Kidney (tissue), 14 donors: Measurements from ENCODE around the gene ADAMTS12. TPM values are rescaled to one million over a fixed set of nuclear protein-coding genes. Genes with fewer than 3 reads are reported as not detected.

ENCODE experiments used
- DNase-seq, 5 donors: peaks; one replicate each; pipeline ENCODE4 v3.0.0-alpha.2; 2013 to 2020
- FAIRE-seq: peaks from 2 replicates; lab custom pipeline; 2012; peaks lifted over from hg19 to GRCh38; lab: Jason Lieb, UNC
- H3K27ac ChIP-seq, 2 donors: one replicate each; pipeline ENCODE4 v1.7.0; 2013; ENCODE audit warnings: low read depth in 2 of 2, low read length in 2 of 2, inconsistent platforms in 1 of 2
- H3K27me3 ChIP-seq: one replicate; pipeline ENCODE4 v1.7.1; 2013; ENCODE audit warnings: low read length, inconsistent platforms; ENCODE audit not compliant: control insufficient read depth, insufficient read depth
- H3K36me3 ChIP-seq, 3 donors: one replicate each; pipeline versions ENCODE4 v1.7.0 to v1.7.1; 2013; ENCODE audit warnings: low read length in 3 of 3, control low read depth in 1 of 3, inconsistent platforms in 1 of 3; ENCODE audit not compliant: insufficient read depth in 3 of 3, control insufficient read depth in 2 of 3
- H3K4me1 ChIP-seq, 3 donors: one replicate each; pipeline versions ENCODE4 v1.7.0 to v1.7.1; 2013; ENCODE audit warnings: low read length in 3 of 3, inconsistent platforms in 1 of 3, low read depth in 1 of 3; ENCODE audit not compliant: control insufficient read depth in 2 of 3, insufficient read depth in 2 of 3
- H3K4me3 ChIP-seq, 3 donors: one replicate each; pipeline versions ENCODE4 v1.7.0 to v1.8.1; 2013; ENCODE audit warnings: low read length in 3 of 3, control low read depth in 1 of 3, inconsistent platforms in 1 of 3
- H3K9ac ChIP-seq, 3 donors: one replicate each; pipeline versions ENCODE4 v1.7.0 to v1.7.1; 2013; ENCODE audit warnings: low read length in 3 of 3, control low read depth in 1 of 3, inconsistent platforms in 1 of 3
- H3K9me3 ChIP-seq, 3 donors: one replicate each; pipeline versions ENCODE4 v1.7.0 to v1.7.1; 2013; ENCODE audit warnings: low read length in 3 of 3, control low read depth in 1 of 3, inconsistent platforms in 1 of 3; ENCODE audit not compliant: control insufficient read depth in 2 of 3, insufficient read depth in 1 of 3
- CTCF ChIP-seq: IDR thresholded peaks from 3 replicates; pipeline ENCODE4 v1.5.1; 2012; ENCODE audit warnings: mild to moderate bottlenecking, moderate library complexity, borderline replicate concordance; ENCODE audit not compliant: insufficient read depth; ENCODE audit errors: extremely low read depth
- intact Hi-C: fragments of 100-400 bp; cut with DNase I; formaldehyde crosslinking; loops from one replicate; pipeline ENCODE4 v1.11.1; 2022
- polyA plus RNA-seq: library from polyadenylated mRNA; stranded (reverse); fragments of 350-450 nt; fragmentation: Illumina TruSeq; extraction: RNeasy Lipid Tissue Mini Kit (QIAGEN cat#74804); gene quantifications from one replicate; pipeline ENCODE4 v1.2.3, GENCODE V29; 2014; ENCODE audit warnings: low read depth, low replicate concordance; ENCODE audit not compliant: insufficient read depth
- total RNA-seq: library from RNA; stranded (reverse); fragmentation: NEBNext Ultra II Directional; extraction: Animal tissue kit (Norgen Biotek cat#: 25700); gene quantifications from one replicate; pipeline ENCODE4 v1.2.1, GENCODE V29; 2021
- donor health status: control.
- donor health status: control.
- donor health status: control.
- donor health status: control.
- donor health status: control.
- donor health status: DM: yes; HTN: yes; CAD: no.
- donor health status: Normal renal cell carcinoma (clear cell type).

The ADAMTS12 gene
- total and polyA plus RNA-seq, 2 donors from 2014 or later, result 0.75 to 2.0 TPM

GRCh38 chr5:33582417-33582816 is 309.4 kb downstream of the ADAMTS12 start:
- DNase-seq (no peak), FAIRE-seq (no peak)
- H3K36me3 ChIP-seq, result no peaks in the 10 kb centered on the region
- no peak overlapping the region for H3K27ac ChIP-seq
- intact Hi-C loops, result no loop called here
- no peak overlapping the region for H3K4me3 ChIP-seq
- no peaks in the 10 kb centered on the region for H3K9me3 ChIP-seq
- no peaks in the 10 kb centered on the region for H3K27me3 ChIP-seq
- no peaks in the 10 kb centered on the region for H3K4me1 ChIP-seq
- no peak overlapping the region for H3K9ac ChIP-seq
- no peak for TF ChIP-seq CTCF

GRCh38 chr5:33579789-33580188 is 312.0 kb downstream of the ADAMTS12 start:
- Histone ChIP-seq H3K9ac (no peak overlapping the region), H3K4me3 (no peak overlapping the region), H3K27me3 (no peaks in the 10 kb centered on the region), H3K36me3 (no peaks in the 10 kb centered on the region), H3K9me3 (no peaks in the 10 kb centered on the region), H3K4me1 (no peaks in the 10 kb centered on the region), H3K27ac (no peak overlapping the region)
- no peak for TF ChIP-seq CTCF
- no peak for DNase-seq
- FAIRE-seq, result no peak
- intact Hi-C loops, result no loop called here

- Histone ChIP-seq H3K9ac (no peak overlapping the region), H3K27ac (no peak overlapping the region), H3K27me3 (no peaks in the 10 kb centered on the region), H3K9me3 (no peaks in the 10 kb centered on the region), H3K4me1 (no peaks in the 10 kb centered on the region), H3K4me3 (no peak overlapping the region), H3K36me3 (no peaks in the 10 kb centered on the region)
- no peak for TF ChIP-seq CTCF
- intact Hi-C loops, result no loop called here
- no peak for DNase-seq
- no peak for FAIRE-seq
Observed at GRCh38 chr5:33579152-33579551, 312.6 kb downstream of the ADAMTS12 start.
